Small intestine (tissue), 7 donors: ENCODE data around the gene ARHGAP9. TPM values are rescaled to one million over a fixed set of nuclear protein-coding genes. Genes with fewer than 3 reads are reported as not detected.
"Not testable (repeated sequence)": the region's sequence is repeated elsewhere in the genome, so short reads cannot be mapped to it uniquely, and the experiment has no call there.

Experiments used
- DNase-seq, 2 donors: peaks; one replicate each; pipeline versions ENCODE4 v3.0.0 to v3.0.0-alpha.2; 2013
- FAIRE-seq: peaks from 2 replicates; lab custom pipeline; 2012; peaks lifted over from hg19 to GRCh38; lab: Jason Lieb, UNC
- H3K27ac ChIP-seq, 3 donors: one replicate each; pipeline ENCODE4 v1.5.1; 2013; ENCODE audit warnings: low read length in 2 of 3, mild to moderate bottlenecking in 2 of 3, control low read depth in 1 of 3, inconsistent platforms in 1 of 3, low read depth in 1 of 3, moderate library complexity in 1 of 3
- H3K27me3 ChIP-seq, 3 donors: one replicate each; pipeline ENCODE4 v1.6.1; 2013; ENCODE audit warnings: low read length in 3 of 3, inconsistent platforms in 1 of 3; ENCODE audit not compliant: control insufficient read depth in 3 of 3, insufficient read depth in 3 of 3
- H3K36me3 ChIP-seq, 3 donors: one replicate each; pipeline ENCODE4 v1.6.1; 2013; ENCODE audit warnings: low read length in 3 of 3, inconsistent platforms in 1 of 3, low read depth in 1 of 3, mild to moderate bottlenecking in 1 of 3, moderate library complexity in 1 of 3; ENCODE audit not compliant: control insufficient read depth in 3 of 3, insufficient read depth in 2 of 3
- H3K4me1 ChIP-seq, 3 donors: one replicate each; pipeline ENCODE4 v1.6.1; 2013; ENCODE audit warnings: low read length in 2 of 3, inconsistent platforms in 1 of 3, low read depth in 1 of 3, mild to moderate bottlenecking in 1 of 3, moderate library complexity in 1 of 3; ENCODE audit not compliant: control insufficient read depth in 3 of 3, insufficient read depth in 2 of 3
- H3K4me3 ChIP-seq, 3 donors: one replicate each; pipeline ENCODE4 v1.5.1; 2013; ENCODE audit warnings: low read length in 3 of 3, control low read depth in 1 of 3, inconsistent platforms in 1 of 3, low read depth in 1 of 3, mild to moderate bottlenecking in 1 of 3, moderate library complexity in 1 of 3
- H3K9me3 ChIP-seq, 2 donors: one replicate each; pipeline ENCODE4 v1.6.1; 2013; ENCODE audit warnings: low read depth in 1 of 2, low read length in 1 of 2; ENCODE audit not compliant: control insufficient read depth in 2 of 2, insufficient read depth in 1 of 2
- WGBS, 3 donors: extraction: QIAGEN DNeasy Blood & Tissue Kit; methylation state at CpG; one replicate each; pipeline ENCODE4 v1.1.7; 2013; 5-methylcytosine and 5-hydroxymethylcytosine counted together
- polyA plus RNA-seq, 4 donors: library from polyadenylated mRNA; stranded (reverse) in 3 of 4; unstranded in 1 of 4; fragments of 200-250 nt in 3 of 4; fragments of 120-200 nt in 1 of 4; gene quantifications; one replicate each; pipeline versions ENCODE4 v1.2.1 to v1.2.3, GENCODE V29; 2013
- donor health status: healthy with polysubstance abuse.
- donor health status: control.
- donor health status: control.
- donor health status: Bipolar disorder and iron deficiency.
- donor health status: healthy.

ARHGAP9 gene
- polyA plus RNA-seq, 4 donors, result 4.2 to 39.2 (median 9.1) TPM

GRCh38 chr12:57495051-57495701 lies 15.5 kb upstream of the ARHGAP9 start:
- FAIRE-seq, result not testable (repeated sequence)
- WGBS, 3 donors, result 97 to 98% (median 98%) methylated on average over 38 to 45 of the region's 48 CpGs

DNA sequence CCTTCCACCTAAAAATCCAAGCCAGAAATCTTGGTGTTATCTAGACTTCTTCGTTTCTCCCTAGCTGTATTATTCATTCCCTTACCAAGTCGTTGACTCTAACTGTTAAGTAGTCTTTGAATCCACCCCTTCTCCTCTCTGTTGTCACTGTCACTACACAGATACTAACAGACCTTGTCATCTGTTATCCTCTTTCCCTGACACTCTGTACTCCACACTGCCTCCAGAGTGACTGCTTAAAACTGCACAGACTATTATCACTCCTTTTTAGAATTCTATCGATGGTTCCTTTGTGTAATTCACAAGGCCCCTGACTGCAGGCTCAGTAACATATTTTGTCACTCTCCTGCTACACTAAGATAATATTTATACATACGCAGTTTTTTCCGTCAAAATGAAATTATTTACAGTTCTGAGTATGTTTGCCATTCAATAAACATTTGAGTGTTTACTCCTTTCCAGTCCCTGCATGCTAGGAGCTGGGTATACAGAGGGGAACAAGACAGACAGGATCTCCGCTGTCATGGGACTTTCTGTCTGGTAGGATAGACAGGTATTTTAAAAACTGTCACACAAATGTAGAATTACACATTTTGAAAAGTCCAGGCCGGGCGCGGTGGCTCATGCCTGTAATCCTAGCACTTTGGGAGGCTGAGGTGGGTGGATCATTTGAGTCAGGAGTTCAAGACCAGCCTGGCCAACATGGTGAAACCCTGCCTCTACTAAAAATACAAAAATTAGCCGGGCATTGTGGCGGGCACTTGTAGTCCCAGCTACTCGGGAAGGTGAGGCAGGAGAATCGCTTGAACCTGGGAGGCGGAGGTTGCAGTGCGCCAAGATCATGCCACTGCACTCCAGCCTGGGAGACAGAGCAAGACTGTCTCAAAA lies 12.0 kb upstream of the ARHGAP9 start:
- Histone ChIP-seq H3K27ac (no peak overlapping the region), H3K4me1 (peaks cover 0 to 6% (median 0%) of the 10 kb centered on the region in 3 donors), H3K9me3 (no peaks in the 10 kb centered on the region), H3K4me3 (no peak overlapping the region), H3K36me3 (peaks cover 5 to 41% (median 18%) of the 10 kb centered on the region in 3 donors), H3K27me3 (no peaks in the 10 kb centered on the region)
- DNase-seq (no peak), FAIRE-seq (no peak)
- 87 to 93% (median 89%) methylated on average over 15 of the region's 15 CpGs for WGBS, 3 donors

More at GRCh38 chr12:57495051-57495701, 15.5 kb upstream of the ARHGAP9 start:
- H3K4me1 ChIP-seq, H3K27me3 ChIP-seq, H3K27ac ChIP-seq, H3K9me3 ChIP-seq, H3K4me3 ChIP-seq, DNase-seq: not testable (repeated sequence)
- peaks cover 11 to 46% (median 18%) of the 10 kb centered on the region in 3 donors for H3K36me3 ChIP-seq

- Histone ChIP-seq H3K27ac (no peak overlapping the region), H3K36me3 (peaks cover 5 to 31% (median 15%) of the 10 kb centered on the region in 3 donors), H3K4me1 (peaks cover 0 to 6% (median 0%) of the 10 kb centered on the region in 3 donors), H3K9me3 (no peaks in the 10 kb centered on the region), H3K27me3 (no peaks in the 10 kb centered on the region), H3K4me3 (no peak overlapping the region)
- no peak for FAIRE-seq
- 94 to 98% (median 97%) methylated on average over 4 of the region's 4 CpGs for WGBS, 3 donors
- DNase-seq, result no peak
Measured at GRCh38 chr12:57490126-57490525, 10.5 kb upstream of the ARHGAP9 start.

DNA sequence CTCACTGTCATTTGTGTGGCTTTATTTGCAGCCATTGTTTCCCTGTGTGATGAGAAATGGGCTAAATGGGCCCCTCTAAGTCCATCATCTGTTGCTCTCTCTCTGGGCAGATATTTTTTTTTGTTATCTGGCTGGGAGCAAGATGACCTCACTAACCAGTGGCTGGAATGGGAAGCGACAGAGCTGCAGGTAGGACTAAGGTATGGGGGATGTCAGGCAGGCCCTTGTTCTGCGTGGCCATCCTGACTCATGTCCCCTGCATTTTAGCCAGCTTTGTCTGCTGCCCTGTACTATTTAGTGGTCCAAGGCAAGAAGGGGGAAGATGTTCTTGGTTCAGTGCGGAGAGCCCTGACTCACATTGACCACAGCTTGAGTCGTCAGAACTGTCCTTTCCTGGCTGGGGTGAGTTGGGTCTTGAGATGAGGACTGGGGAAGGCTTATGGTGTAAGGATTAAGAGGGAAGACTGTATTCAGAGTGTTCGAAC lies 9.5 kb upstream of the ARHGAP9 start:
- DNase-seq, result no peak
- FAIRE-seq, result no peak
- Histone ChIP-seq H3K4me1 (peaks cover 0 to 6% (median 0%) of the 10 kb centered on the region in 3 donors), H3K4me3 (peak overlapping the region in 2 of 3 donors; percentile 2 to 92), H3K9me3 (no peaks in the 10 kb centered on the region), H3K27ac (no peak overlapping the region), H3K36me3 (peaks cover 5 to 31% (median 13%) of the 10 kb centered on the region in 3 donors), H3K27me3 (no peaks in the 10 kb centered on the region)
- WGBS, 3 donors, result 84 to 94% (median 92%) methylated on average over 5 of the region's 5 CpGs

GRCh38 chr12:57488402-57489156 lies 8.9 kb upstream of the ARHGAP9 start:
- no peaks in the 10 kb centered on the region for H3K27me3 ChIP-seq
- no peaks in the 10 kb centered on the region for H3K9me3 ChIP-seq
- H3K4me3 ChIP-seq, result peak overlapping the region; percentile 91 to 95 (median 92)
- peaks cover 5 to 27% (median 13%) of the 10 kb centered on the region in 3 donors for H3K36me3 ChIP-seq
- DNase-seq (peak in 1 of 2 donors; percentile 17), FAIRE-seq (no peak)
- peak overlapping the region; percentile 62 to 92 (median 67) for H3K27ac ChIP-seq
- H3K4me1 ChIP-seq, result peaks cover 0 to 6% (median 0%) of the 10 kb centered on the region in 3 donors
- WGBS, 3 donors, result 25 to 30% (median 25%) methylated on average over 11 of the region's 11 CpGs

GRCh38 chr12:57487597-57488401 lies 8.1 kb upstream of the ARHGAP9 start, which contains the start of gene MARS1:
Gene MARS1 (plus strand): TSS chr12:57488068. CDS start chr12:57488091, 23 bp downstream.
- H3K36me3 ChIP-seq, result peaks cover 5 to 26% (median 13%) of the 10 kb centered on the region in 3 donors
- no peaks in the 10 kb centered on the region for H3K27me3 ChIP-seq
- DNase-seq, result peak; percentile 97 to 99
- no peak for FAIRE-seq
- H3K4me3 ChIP-seq, result peak within 1 kb of the TSS; percentile 91 to 95 (median 92)
- 5 to 7% (median 5%) methylated on average over 44 to 47 of the region's 47 CpGs for WGBS, 3 donors
- H3K9me3 ChIP-seq, result no peaks in the 10 kb centered on the region
- H3K27ac ChIP-seq, result peak within 1 kb of the TSS; percentile 62 to 92 (median 67)
- peaks cover 0 to 6% (median 0%) of the 10 kb centered on the region in 3 donors for H3K4me1 ChIP-seq

GRCh38 chr12:57487055-57487596 lies 7.5 kb upstream of the ARHGAP9 start:
- peak overlapping the region in 1 of 3 donors; percentile 92 for H3K4me3 ChIP-seq

More at GRCh38 chr12:57487055-57487596, 7.5 kb upstream of the ARHGAP9 start:
- Histone ChIP-seq H3K36me3 (peaks cover 5 to 21% (median 13%) of the 10 kb centered on the region in 3 donors), H3K27ac (peak overlapping the region in 1 of 3 donors; percentile 20), H3K9me3 (no peaks in the 10 kb centered on the region), H3K4me1 (peaks cover 0 to 6% (median 0%) of the 10 kb centered on the region in 3 donors), H3K27me3 (no peaks in the 10 kb centered on the region)
- 83 to 88% (median 84%) methylated on average over 27 of the region's 27 CpGs for WGBS, 3 donors
- FAIRE-seq (no peak), DNase-seq (no peak)
